Measurements from ENCODE around the gene NUS1. TPM values are rescaled to one million over a fixed set of nuclear protein-coding genes. Genes with fewer than 3 reads are reported as not detected.
"Not testable (repeated sequence)": the region's sequence is repeated elsewhere in the genome, so short reads cannot be mapped to it uniquely, and the experiment has no call there.

The NUS1 gene
- 10 to 100 TPM; 36.3 to 42.8 TPM for total RNA-seq
- long read RNA-seq, donor 1, full-length matches to known transcripts = 6 of 10 reads
- long read RNA-seq, donor 1, partial matches to known transcripts = 3 of 10 reads
- long read RNA-seq, donor 1, other reads (novel, unspliced or antisense) = 1 of 10 reads
- long read RNA-seq, donor 2, full-length matches to known transcripts = 3 of 10 reads
- long read RNA-seq, donor 2, partial matches to known transcripts = 2 of 10 reads
- long read RNA-seq, donor 2, other reads (novel, unspliced or antisense) = 5 of 10 reads

DNA sequence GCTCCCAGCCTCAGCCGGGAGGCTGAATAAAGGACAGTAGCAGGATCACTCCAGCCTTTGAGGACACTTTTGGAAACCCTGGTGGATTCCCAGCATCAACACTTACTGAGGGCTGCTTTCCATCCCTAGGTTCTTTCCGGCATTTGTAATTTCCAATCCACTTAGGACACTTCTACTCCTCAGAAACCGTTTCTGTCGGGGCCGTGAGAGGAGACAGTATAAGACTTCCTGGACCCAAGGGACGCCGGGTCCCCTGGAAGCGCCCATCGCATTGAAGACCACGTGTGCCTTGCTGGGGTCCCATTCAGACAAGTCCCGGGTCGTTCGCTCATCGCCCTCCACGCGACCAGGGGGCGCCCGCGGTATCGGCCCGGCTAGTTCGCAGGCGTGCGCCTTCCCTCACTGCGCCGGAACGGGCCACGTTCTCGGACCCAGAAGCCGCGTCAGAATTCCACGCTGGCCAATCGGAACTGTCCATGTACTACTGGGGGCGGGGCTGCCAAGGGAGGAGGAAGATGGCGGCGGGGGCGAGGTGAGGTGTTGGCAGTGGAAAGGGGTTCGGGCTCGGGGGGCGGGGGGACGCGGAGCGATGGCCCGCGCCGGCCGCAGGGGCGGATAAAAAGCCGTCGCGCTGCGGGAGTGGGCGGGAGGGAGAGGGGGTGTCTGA lies at the start of gene NUS1:
TSS of gene NUS1 (plus strand) at position 479 of the 667 bp plus-strand sequence. CDS start 202 bp downstream, outside the sequence.
- DNase-seq (ENCODE audit: low spot score) = peak; percentile 99
- intact Hi-C loops (cut with DNase I) = loop anchor here in 1 of 2 donors (5.0 kb wide), 1 partner anchor 697 kb away; no protein-coding TSS in a partner anchor

DNA sequence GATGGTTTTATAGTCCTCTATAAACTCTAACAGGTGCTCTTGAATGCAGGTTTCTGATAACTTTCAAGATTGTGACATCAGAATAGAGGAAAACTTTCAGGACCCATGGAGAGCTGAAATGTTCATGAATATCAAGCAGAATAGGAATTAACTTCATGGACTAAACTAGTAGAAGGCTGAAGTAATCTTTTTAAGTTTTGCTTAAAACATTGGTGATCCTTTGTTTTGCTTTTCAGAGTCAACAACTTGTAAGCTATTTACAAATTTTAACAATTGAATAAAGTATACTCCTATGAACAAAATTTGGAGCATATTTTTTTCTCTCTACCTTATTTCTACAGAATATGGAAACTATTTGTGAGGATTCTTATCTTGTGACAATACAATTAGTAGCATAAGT lies 47.7 kb upstream of the NUS1 start:
- DNase-seq (ENCODE audit: low spot score) = no peak
- intact Hi-C loops (cut with DNase I) = no loop called here

DNA sequence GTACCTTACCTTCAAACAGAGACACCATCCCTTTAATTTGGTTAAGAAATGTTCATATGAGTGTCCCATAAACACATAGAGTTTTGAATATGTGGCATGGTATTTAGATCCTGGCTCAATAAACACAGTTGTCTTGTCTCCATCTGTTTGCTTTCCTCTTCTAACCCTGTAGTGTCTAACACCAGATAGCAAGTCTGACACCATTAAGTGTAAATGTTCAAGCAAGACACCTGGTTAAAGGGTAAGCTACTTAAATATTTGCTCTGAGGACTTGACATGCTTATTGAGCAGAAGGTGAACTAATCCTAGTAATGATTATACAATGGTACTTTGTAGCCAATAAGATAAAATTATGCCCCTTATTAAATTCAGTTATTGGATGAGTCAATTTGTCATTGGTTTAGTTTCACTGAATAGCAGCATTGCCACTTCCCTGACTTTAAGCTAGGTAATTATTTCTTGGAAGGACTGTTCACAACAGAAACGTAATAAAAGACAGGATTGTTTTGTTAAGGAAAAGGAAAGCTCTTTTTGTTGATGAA lies 46.1 kb upstream of the NUS1 start:
- intact Hi-C loops (cut with DNase I) = no loop called here
- DNase-seq (ENCODE audit: low spot score) = no peak

DNA sequence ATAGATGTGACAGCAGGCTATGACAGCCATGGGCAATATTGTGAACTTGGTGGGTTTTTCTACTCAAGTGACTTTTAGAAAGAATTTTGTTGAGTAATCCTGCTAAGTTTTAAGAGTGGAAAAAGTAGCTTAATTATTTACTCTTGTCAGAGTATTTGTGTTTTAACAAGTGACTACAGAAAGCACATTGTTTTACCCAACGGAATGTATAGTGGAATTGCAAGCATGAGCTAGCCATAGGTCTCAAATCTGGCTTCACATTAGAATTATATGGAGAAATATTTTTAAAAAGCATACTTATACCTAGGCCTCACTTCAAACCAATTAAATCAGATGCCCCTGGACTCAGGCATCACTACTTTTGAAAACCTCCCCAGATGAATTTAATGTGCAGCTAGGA lies 37.5 kb upstream of the NUS1 start:
- no peak for DNase-seq (ENCODE audit: low spot score)
- intact Hi-C loops (cut with DNase I) = no loop called here

DNA sequence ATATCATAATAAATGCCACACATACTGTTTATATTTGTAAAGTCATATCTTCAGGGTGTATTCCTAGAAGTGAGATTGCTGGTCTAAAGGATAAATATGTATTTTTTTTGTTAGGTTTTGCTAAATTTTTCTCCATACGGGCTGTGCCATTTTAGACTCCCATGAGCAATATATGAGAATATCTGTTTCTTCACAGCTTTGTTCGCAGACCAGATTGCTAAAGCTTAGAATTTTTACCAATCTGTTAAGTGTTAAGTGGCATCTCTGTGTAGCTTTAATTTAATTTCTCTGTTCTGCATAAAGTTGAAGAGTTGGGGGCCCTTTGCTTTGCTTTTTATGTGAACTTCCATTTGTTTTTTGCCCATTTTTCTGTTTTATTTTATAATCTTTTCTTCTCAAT lies 32.3 kb upstream of the NUS1 start:
- intact Hi-C loops (cut with DNase I) = no loop called here

DNA sequence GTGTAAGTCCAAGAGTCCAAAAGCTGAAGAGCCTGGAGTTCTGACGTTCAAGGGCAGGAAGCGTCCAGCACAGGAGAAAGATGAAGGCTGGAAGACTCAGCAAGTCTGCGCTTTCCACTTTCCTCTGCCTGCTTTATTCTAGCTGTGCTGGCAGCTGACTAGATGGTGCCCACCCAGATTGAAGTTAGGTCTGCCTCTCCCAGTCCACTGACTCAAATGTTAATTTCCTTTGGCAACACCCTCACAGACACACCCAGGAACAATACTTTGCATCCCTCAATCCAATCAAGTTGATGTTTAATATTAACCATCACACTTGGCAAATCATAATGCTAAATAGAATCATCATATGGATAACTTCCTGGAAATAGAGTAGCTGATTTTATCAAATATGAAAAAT lies 23.3 kb upstream of the NUS1 start:
- DNase-seq (ENCODE audit: low spot score); intact Hi-C loops (cut with DNase I): not testable (repeated sequence)

More for the DNA sequence above, 32.3 kb upstream of the NUS1 start:
- no peak for DNase-seq (ENCODE audit: low spot score)

DNA sequence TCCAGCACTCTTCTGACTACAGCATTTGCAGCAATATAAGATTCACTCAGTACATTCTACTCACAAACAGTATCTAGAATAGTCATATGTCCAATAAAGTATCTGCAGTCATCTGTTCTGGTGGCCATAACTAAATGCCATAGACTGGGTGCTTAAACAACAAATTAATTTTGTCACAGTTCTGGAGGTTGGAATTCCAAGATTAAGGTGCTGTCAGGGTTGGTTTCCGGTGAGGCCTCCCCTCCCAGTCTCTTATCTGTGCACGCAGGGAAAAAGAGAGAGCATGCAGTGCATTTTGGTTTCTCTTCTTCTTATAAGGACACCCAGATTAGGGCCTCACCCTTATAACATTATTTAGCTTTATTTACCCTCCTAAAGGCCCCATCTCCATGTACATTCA lies 21.3 kb upstream of the NUS1 start:
- intact Hi-C loops (cut with DNase I) = no loop called here
- no peak for DNase-seq (ENCODE audit: low spot score)

DNA sequence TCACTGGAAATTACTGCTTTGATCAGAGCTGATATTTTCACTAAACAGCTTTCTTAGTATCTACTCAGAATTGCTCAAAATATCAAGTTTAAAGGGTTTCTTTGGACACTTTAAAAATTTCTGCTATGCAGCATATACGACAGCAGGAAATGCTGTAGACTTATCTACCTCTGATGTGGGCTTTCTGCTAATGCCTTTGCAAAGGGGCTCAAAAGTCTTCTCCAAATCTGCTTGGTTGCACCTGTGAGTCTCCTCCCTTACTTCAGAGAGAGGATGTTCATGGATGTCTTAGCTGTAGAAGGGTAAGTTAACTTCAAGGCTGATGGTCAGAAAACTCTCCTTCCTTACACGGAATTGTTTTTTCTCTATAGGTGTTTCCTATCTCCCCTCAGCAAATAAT lies 19.9 kb upstream of the NUS1 start:
- no peak for DNase-seq (ENCODE audit: low spot score)
- intact Hi-C loops (cut with DNase I) = no loop called here

DNA sequence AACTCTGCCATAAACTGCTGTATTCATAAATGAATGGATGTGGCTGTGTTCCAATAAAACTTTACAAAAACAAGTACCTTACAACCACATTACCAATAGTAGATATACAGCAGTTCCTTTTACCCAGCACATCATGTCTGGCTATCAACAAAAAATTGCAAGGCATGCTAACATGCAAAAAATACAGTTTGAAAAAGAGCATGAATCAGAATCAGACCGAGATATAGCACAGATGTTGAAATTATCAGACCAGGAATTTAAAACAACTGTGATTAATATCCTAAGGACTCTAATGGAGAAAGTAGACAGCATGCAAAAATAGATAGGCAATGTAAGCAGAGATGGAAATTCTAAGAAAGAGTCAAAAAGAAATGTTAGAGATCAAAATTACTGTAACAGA lies 8.4 kb upstream of the NUS1 start:
- DNase-seq (ENCODE audit: low spot score) = no peak
- intact Hi-C loops (cut with DNase I) = no loop called here

DNA sequence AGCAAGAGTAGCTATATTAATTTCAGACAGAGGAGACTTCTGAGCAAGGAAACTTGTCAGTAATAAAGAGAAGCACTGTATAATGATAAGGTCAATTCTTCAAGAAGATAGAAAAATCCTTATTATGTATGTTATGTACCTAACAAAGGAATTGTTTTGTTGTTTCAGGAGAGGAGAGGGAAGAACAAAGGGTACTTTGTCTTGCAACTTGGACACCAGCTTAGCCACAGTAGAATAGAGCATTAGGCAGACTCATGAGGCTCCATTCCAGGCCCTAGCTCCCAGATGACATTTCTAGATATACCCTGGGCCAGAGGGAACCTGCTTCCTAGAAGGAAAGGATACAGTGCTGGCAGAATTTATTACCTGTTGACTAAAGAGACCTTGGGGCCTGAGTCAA lies 6.5 kb upstream of the NUS1 start:
- no peak for DNase-seq (ENCODE audit: low spot score)

DNA sequence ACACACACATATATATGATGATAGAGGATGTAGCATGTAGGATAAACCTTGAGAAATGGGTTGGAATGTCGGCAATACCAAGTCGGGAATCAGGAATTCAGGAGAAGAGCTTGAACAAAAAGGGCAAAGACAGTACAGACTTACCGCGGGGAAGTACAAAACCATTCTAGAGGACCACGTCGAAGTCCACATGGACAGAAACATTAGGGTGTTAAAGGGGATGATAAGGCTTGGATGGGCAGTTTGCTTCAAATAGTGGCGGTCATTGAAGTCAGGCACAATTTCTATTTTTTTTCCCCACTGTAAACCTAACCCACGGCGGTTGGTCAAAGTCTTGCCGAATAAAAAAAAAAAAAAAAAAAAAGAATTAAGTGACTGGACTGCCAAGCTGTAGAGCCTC lies 766 bp upstream of the NUS1 start:
- intact Hi-C loops (cut with DNase I) = no loop called here
- DNase-seq (ENCODE audit: low spot score) = no peak

More for the DNA sequence above, 6.5 kb upstream of the NUS1 start:
- intact Hi-C loops (cut with DNase I) = no loop called here

DNA sequence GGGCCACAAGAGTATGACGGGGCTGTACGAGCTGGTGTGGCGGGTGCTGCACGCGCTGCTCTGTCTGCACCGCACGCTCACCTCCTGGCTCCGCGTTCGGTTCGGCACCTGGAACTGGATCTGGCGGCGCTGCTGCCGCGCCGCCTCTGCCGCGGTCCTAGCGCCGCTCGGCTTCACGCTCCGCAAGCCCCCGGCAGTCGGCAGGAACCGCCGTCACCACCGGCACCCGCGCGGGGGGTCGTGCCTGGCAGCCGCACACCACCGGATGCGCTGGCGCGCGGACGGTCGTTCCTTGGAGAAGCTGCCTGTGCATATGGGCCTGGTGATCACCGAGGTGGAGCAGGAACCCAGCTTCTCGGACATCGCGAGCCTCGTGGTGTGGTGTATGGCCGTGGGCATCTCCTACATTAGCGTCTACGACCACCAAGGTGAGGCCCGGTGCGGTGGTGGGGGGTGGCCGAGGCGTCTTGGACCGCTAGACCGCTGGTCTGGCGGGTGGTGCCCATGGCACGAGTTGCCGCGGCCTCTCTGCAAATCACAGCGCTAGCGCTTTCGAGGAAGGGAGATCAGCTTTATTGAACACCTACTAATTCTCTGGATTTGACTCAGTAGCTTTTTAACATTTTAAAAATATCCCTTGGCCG lies 511 bp downstream of the NUS1 start:
- intact Hi-C loops (cut with DNase I) = loop anchor here in 1 of 2 donors (5.0 kb wide), 1 partner anchor 697 kb away; no protein-coding TSS in a partner anchor
- peak; percentile 79 for DNase-seq (ENCODE audit: low spot score)

DNA sequence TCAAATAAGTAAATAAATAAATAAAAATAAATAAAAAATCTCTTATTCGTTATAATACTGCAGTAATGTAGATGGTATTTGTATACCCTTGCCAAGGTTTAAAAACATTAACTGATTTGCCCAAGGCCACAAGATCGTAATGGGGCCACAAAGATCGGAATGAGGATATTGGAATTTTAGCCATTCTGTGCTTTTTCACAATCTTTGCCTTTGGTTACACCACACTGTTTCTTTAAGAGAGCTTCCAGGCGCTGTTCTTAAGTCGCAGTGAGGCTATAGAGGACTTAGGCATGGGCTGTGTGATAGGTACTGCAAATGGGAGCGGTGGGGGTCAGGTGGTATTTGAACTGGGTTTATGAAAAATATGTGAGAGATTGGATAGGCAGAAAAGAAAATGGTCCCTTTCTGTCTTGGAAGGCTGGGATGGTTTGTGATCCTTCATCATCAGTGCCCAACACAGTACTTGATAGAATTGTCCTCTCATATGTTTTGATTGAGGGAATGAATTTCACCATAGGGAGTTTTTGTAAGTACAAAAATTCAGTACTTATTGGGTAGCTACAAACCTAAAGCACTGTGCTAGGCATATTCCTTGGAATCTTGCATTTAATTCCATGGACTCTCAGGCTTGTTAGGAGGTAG lies 1.4 kb downstream of the NUS1 start:
- intact Hi-C loops (cut with DNase I) = loop anchor here in 1 of 2 donors (5.0 kb wide), 1 partner anchor 696 kb away; no protein-coding TSS in a partner anchor

DNA sequence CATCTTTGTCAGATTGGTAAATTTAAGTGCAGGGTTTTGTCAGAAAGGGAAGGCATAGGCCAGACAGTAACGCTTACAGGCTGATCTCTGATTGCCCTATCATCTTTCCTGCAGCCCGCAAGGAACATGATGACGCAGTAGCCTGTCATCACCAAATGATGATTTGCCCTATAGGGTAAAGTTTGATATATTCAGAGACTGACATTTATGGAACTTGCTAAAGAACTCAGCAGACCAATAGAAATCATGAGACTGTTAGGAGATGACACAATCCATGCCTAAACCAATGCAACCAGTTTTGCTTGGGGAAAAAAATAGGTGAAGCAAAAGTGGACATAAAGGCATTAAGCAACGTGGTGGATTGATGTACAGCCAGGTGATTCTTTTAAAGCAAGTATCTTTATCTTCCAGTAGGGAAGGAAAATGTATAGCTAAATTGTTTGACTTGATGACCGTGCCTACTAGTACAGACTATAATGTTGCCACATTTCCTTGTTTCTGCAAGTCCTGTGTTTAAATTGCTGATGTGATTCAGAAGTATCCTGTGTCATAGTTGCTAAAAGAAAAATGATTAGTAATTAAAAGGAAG lies 2.4 kb downstream of the NUS1 start:
- intact Hi-C loops (cut with DNase I) = loop anchor here in 1 of 2 donors (5.0 kb wide), 1 partner anchor 695 kb away; no protein-coding TSS in a partner anchor
- no peak for DNase-seq (ENCODE audit: low spot score)

More for the DNA sequence above, 1.4 kb downstream of the NUS1 start:
- DNase-seq (ENCODE audit: low spot score) = no peak

DNA sequence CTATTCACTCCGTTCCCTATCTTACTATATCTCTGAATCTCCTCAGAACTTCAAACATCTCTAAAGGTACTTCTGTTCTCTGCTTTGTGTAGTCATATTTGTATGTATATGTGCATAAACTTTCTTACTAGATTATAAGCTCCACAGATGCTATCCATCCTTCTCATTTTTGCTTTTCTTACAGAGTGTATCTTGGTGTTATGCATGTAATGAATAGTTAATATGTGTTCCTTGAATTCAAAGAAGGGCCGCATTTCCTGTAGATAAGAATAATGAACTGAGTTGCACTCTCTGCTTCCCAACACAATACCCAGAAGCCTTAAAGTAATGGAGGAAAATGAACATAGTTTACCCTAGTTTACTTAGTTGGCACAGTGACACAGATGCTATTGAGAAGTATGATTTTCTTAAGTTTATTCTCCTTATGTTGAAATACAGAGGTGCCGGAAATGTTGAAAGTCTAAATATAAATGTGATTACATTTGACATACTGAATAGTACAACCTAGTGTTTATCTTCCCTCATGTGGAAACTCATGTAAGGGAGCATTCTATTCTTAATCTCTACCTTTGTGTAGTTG lies 6.0 kb downstream of the NUS1 start:
- DNase-seq (ENCODE audit: low spot score) = no peak
- intact Hi-C loops (cut with DNase I) = loop anchor here in 1 of 2 donors (5.0 kb wide), 1 partner anchor 1991 kb away; no protein-coding TSS in a partner anchor

DNA sequence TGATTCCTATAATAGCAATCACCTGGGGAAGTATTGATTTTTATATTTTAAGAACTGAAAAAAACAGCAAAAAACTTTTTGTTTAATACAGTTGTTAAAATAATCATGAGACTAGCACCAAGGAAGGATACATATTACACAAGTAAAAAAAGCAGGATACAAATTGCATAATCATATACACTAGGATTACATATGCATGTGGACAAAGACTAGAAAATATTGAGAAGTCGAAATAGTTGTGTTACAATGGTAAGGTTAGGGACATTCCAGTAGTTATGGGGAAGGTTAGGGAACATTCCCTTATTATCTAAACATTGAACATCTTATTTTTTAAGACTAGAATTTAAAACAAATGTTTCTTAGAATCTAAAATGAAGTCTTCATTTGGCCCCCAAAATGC lies 9.5 kb downstream of the NUS1 start:
- no peak for DNase-seq (ENCODE audit: low spot score)
- intact Hi-C loops (cut with DNase I) = loop anchor here in 1 of 2 donors (5.0 kb wide), 1 partner anchor 1988 kb away; no protein-coding TSS in a partner anchor

DNA sequence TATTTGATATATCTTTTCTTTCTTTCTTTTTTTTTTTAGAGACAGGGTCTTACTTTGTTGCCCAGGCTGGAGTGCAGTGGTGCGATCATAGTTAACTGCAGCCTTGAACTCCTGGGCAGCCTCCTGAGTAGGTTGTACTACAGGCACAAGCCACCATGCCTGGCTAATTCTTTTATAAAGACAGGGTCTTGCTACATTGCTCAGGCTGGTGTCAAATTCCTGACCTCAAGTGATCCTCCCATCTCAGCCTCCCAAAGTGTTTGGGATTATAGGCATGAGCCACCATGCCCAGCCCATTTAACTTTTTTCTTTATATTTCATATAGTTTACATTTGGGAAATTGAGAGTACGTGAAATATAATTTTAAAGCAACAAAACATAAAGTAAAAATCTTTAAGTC lies 10.1 kb downstream of the NUS1 start:
- intact Hi-C loops (cut with DNase I) = no loop called here
- no peak for DNase-seq (ENCODE audit: low spot score)

DNA sequence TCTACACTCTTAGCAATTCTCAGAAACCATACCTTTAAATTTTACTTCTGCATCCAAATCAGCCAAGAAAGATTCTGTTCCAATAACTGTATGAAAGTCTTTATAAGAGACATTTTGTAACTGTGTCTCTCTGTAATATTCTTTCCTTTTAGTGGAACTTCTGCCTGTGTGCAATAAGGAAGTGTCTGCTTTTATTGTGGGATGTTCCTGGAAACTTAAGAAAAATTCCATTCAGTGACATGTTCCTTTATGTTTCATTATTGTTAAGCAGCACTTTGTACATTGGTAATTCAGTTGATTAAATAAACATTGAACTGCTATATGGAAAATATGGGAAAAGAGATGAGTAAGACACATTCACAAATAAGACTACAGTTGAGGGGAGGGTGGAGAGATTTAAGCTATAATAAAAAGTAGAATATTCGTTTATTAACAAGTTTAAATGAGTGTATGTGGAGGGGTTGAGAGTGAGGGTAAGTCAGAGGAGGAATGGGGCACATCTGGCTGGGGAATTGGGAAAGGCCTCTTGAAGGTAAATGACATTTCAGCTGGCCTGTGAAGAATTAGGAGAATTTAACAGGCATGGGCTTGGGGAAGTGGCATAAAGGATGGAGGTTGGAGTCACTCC lies 11.9 kb downstream of the NUS1 start:
- intact Hi-C loops (cut with DNase I) = no loop called here
- DNase-seq (ENCODE audit: low spot score) = no peak

Measured in posterior vena cava (tissue), 2 donors.